Pancreas (tissue), 10 donors: ENCODE measurements around the gene GPBAR1. TPM values are rescaled to one million over a fixed set of nuclear protein-coding genes. Genes with fewer than 3 reads are reported as not detected.

Source experiments
- ATAC-seq, 4 donors: fragments of 200-7000 bp; cut with Tn5 transposase; one replicate each; pipeline versions ENCODE4 v1.8.0 to v1.9.1; 2020; ENCODE audit warnings: mild to moderate bottlenecking in 4 of 4, moderate library complexity in 4 of 4
- DNase-seq, 6 donors: peaks; one replicate each; pipeline ENCODE4 v3.0.0-alpha.2; 2020
- FAIRE-seq: peaks from 2 replicates; lab custom pipeline; 2012; peaks lifted over from hg19 to GRCh38; lab: Jason Lieb, UNC
- H3K27ac ChIP-seq, 4 donors: fragments of 200-600 bp; sonication (generic); 1 replicate in 3 of 4; 2 replicates in 1 of 4; pipeline versions ENCODE4 v1.5.0 to v1.8.0; 2020
- H3K27me3 ChIP-seq, 4 donors: fragments of 200-600 bp; one replicate each; pipeline ENCODE4 v1.8.0; 2021
- H3K36me3 ChIP-seq, 3 donors: fragments of 200-600 bp; sonication (generic) in 1 of 3; one replicate each; pipeline versions ENCODE4 v1.5.0 to v1.8.0; 2020 to 2021
- H3K4me1 ChIP-seq, 3 donors: fragments of 200-600 bp; one replicate each; pipeline ENCODE4 v1.8.0; 2021
- H3K4me3 ChIP-seq, 4 donors: fragments of 200-600 bp; sonication (generic) in 2 of 4; one replicate each; pipeline versions ENCODE4 v1.5.0 to v1.8.0; 2020 to 2021
- H3K9me3 ChIP-seq, 4 donors: fragments of 200-600 bp; one replicate each; pipeline ENCODE4 v1.8.0; 2021
- CTCF ChIP-seq, 4 donors: fragments of 200-600 bp; sonication (generic) in 3 of 4; IDR thresholded peaks; one replicate each; pipeline versions ENCODE4 v1.5.0 to v1.8.0; 2021; ENCODE audit warnings: antibody characterized with exemption in 4 of 4
- WGBS, 2 donors: extraction: QIAGEN DNeasy Blood & Tissue Kit; methylation state at CpG; one replicate each; pipeline ENCODE4 v1.1.7; 2013; 5-methylcytosine and 5-hydroxymethylcytosine counted together
- intact Hi-C, 3 donors: fragments of 100-400 bp; cut with DNase I; formaldehyde crosslinking; loops; one replicate each; pipeline versions ENCODE4 v1.11.1 to v1.14.2; 2022
- polyA plus RNA-seq, 2 donors: library from polyadenylated mRNA; stranded (reverse); fragments of 200-250 nt; gene quantifications; one replicate each; pipeline ENCODE4 v1.2.3, GENCODE V29; 2013
- total RNA-seq, 6 donors: library from RNA; stranded (reverse); fragmentation: NEBNext Ultra II Directional in 4 of 6; extraction: Animal tissue kit (Norgen Biotek cat#: 25700) in 4 of 6; gene quantifications; one replicate each; pipeline versions ENCODE4 v1.2.1 to v1.2.4, GENCODE V29; 2021 to 2023
- donor health status: healthy with polysubstance abuse.
- donor health status: DM: no; HTN: no; CAD: no; lungs with moderate emphysema.
- donor health status: DM: no; HTN: no; CAD: no.
- donor health status: control.
- donor health status: control.
- donor health status: Bipolar disorder and iron deficiency.
- donor health status: DM: yes; HTN: yes; CAD: no.
- donor health status: DM: no; HTN: no; CAD: no.
- donor health status: DM: no; HTN: no; CAD: no.
- donor health status: DM: yes; HTN: yes; CAD: no.

GPBAR1 gene
- total and polyA plus RNA-seq, 8 donors = 0.12 to 2.3 (median 1.2) TPM

DNA sequence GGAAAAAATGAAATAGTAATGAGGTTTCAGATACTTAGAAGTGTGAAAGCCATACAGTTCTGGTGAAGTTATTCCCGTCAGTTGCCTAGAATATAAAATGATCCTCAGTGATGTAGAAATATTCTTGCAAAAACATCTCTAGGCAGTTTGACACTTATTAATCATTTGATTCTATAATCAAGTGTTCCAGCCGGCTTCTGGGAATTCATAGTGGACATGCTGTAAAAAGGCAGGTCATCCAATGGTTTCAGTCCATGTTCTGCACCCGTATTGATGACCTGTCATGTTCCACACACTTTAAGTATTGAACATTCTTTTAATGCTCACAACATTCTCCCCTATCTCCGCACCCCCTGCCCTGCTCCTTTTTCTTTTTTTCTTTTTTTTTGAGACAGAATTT, 24.0 kb upstream of the GPBAR1 start:
- DNase-seq (no peak), FAIRE-seq (no peak), ATAC-seq (no peak)
- Histone ChIP-seq H3K9me3 (no peaks in the 10 kb centered on the region), H3K4me3 (no peak overlapping the region), H3K27me3 (no peaks in the 10 kb centered on the region), H3K27ac (no peak overlapping the region), H3K36me3 (peaks cover 0 to 32% (median 22%) of the 10 kb centered on the region in 3 donors), H3K4me1 (peaks cover 0 to 21% (median 9%) of the 10 kb centered on the region in 3 donors)
- TF ChIP-seq CTCF (IDR thresholded peaks at IDR 0.05) = no peak
- WGBS, 2 donors = 89 to 90% methylated on average over 4 of the region's 4 CpGs
- intact Hi-C loops = no loop called here

GRCh38 chr2:218238887-218239286, 21.9 kb upstream of the GPBAR1 start:
- TF ChIP-seq CTCF (IDR thresholded peaks at IDR 0.05) = no peak
- FAIRE-seq (no peak), DNase-seq (no peak), ATAC-seq (no peak)
- Histone ChIP-seq H3K4me1 (peaks cover 0 to 15% (median 5%) of the 10 kb centered on the region in 3 donors), H3K36me3 (peaks cover 0 to 32% (median 28%) of the 10 kb centered on the region in 3 donors), H3K4me3 (no peak overlapping the region), H3K27me3 (no peaks in the 10 kb centered on the region), H3K27ac (no peak overlapping the region), H3K9me3 (no peaks in the 10 kb centered on the region)
- intact Hi-C loops = no loop called here
- WGBS, 2 donors = 88 to 95% methylated on average over 1 of the region's 1 CpG

DNA sequence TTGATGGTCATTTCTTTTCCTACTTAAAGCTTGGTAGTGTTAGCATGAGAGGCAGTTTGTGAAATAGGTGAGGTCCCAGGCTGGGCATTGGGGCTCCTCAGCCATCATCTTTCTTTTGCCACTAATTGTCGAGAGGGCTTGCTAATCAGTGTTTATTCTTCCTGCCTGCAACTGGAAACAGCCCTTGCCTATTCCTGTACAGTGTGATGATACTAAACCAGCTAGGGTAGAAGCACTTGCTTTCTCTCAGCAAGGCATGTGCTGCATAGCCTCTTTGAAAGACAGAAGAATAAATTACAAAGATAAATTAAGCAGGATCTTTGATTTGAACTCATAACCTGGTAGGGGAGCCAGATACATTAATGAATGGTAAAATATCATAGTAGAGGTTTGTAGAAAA, 16.6 kb upstream of the GPBAR1 start:
- Histone ChIP-seq H3K4me1 (no peaks in the 10 kb centered on the region), H3K4me3 (no peak overlapping the region), H3K27me3 (no peaks in the 10 kb centered on the region), H3K9me3 (no peaks in the 10 kb centered on the region), H3K27ac (no peak overlapping the region), H3K36me3 (peaks cover 7 to 54% (median 32%) of the 10 kb centered on the region in 3 donors)
- WGBS, 2 donors = 62 to 68% methylated on average over 1 of the region's 1 CpG
- intact Hi-C loops = no loop called here
- no peak for TF ChIP-seq CTCF (IDR thresholded peaks at IDR 0.05)
- ATAC-seq = no peak
- DNase-seq = no peak
- no peak for FAIRE-seq

DNA sequence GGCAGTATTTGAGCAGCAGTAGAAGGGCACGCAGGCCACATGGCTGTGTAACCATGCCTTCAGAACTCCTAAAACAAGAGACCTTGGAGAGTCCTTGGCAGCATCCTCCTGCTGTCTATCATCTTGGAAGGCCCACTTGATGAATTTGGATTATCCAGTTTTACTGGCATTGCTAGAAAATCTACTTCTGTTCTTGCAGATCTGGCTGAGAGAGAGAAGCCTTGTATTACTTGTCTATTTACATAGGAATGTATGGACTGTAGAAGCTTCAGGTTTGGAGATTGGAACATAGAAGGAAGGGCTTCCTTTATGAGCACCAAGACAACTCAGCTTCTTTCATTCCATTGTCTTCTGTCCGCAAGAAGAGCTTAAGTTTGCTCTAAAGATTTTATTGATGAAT, 16.1 kb upstream of the GPBAR1 start:
- no peak for ATAC-seq
- intact Hi-C loops = no loop called here
- WGBS, 2 donors = 80 to 89% methylated on average over 2 of the region's 2 CpGs
- no peak overlapping the region for H3K27ac ChIP-seq
- H3K4me1 ChIP-seq = no peaks in the 10 kb centered on the region
- no peak for DNase-seq
- no peaks in the 10 kb centered on the region for H3K27me3 ChIP-seq
- H3K4me3 ChIP-seq = no peak overlapping the region
- no peak for FAIRE-seq
- H3K36me3 ChIP-seq = peaks cover 7 to 54% (median 37%) of the 10 kb centered on the region in 3 donors
- H3K9me3 ChIP-seq = no peaks in the 10 kb centered on the region
- TF ChIP-seq CTCF (IDR thresholded peaks at IDR 0.05) = no peak

DNA sequence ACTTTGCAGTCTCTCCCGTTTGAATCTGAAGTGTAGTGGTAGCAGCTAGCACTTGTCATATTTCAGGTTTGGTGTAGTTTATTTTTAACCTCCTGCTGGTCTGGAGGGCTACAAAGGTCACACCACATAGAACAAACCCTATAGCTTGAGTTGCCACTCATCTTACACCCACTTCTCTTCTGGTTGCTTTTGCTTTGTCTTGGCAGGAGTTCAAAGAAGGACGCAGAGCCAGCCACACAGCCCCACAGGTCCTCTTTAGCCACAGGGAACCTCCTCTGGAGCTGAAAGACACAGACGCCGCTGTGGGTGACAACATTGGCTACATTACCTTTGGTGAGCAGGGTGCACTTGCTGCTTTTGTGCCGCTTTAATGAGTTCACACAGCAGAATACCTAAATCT, 15.6 kb upstream of the GPBAR1 start:
- ATAC-seq (no peak), DNase-seq (no peak), FAIRE-seq (no peak)
- H3K27me3 ChIP-seq = no peaks in the 10 kb centered on the region
- no peaks in the 10 kb centered on the region for H3K9me3 ChIP-seq
- intact Hi-C loops = no loop called here
- peaks cover 7 to 55% (median 42%) of the 10 kb centered on the region in 3 donors for H3K36me3 ChIP-seq
- no peak for TF ChIP-seq CTCF (IDR thresholded peaks at IDR 0.05)
- H3K4me3 ChIP-seq = no peak overlapping the region
- H3K4me1 ChIP-seq = no peaks in the 10 kb centered on the region
- WGBS, 2 donors = 75 to 80% methylated on average over 5 of the region's 5 CpGs
- no peak overlapping the region for H3K27ac ChIP-seq
